GM21723 (cell line): Measurements from ENCODE around the gene SLC8B1.

Experiments
- ATAC-seq: cut with Tn5 transposase; IDR thresholded peaks from one replicate; pipeline ENCODE4 v1.9.1; 2021; ENCODE audit warnings: mild to moderate bottlenecking, moderate library complexity; ENCODE audit not compliant: unreplicated experiment

The SLC8B1 gene

DNA sequence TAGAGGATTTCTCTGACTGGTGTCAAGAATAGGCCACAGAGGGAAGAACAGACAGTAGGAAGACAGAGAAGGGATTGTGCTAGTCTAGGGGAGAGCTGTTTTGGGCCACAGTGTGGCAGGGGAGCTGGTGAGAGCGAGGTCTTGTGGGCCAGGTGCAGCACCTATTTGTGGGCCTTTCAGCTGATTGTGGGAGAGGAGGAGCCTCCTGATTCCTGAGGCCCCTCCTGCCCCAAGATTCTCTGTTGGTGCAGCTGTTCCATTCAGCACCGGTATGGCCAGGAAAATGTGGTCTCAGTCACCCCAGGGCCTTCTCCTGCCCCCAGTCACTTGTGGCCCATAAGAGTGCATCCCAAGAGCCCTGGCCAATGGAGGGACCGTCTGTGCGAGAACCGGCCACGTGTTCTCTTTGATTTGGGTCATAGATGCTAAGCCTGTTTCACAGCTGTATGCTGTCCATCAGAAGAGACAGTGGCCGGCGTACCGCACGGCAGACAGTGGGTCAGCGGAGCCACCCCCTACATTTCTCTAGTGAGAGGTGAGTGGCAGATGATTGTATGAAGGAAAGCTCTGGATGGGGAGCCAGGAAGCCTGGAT lies 86.0 kb downstream of the SLC8B1 start:
- ATAC-seq, result no peak
